Keratinocyte (primary cell): Measurements from ENCODE around the gene SMARCC1. TPM values are rescaled to one million over a fixed set of nuclear protein-coding genes. Genes with fewer than 3 reads are reported as not detected.

Experiments
- DNase-seq: peaks from one replicate; pipeline ENCODE4 v3.0.0-alpha.2; 2011; ENCODE audit warnings: low read depth, missing footprints, low spot score
- FAIRE-seq: peaks from 2 replicates; lab custom pipeline; 2011; peaks lifted over from hg19 to GRCh38; lab: Jason Lieb, UNC
- H2AFZ ChIP-seq: 2 replicates; pipeline ENCODE4 v1.6.0; 2012; ENCODE audit warnings: low read length, control low read depth, inconsistent platforms; ENCODE audit not compliant: control insufficient read depth
- H3K27ac ChIP-seq: 2 replicates; pipeline ENCODE4 v1.5.1; 2011; ENCODE audit warnings: low read length; ENCODE audit not compliant: control insufficient read depth, insufficient read depth
- H3K27me3 ChIP-seq: 3 replicates; pipeline ENCODE4 v1.6.0; 2011; ENCODE audit warnings: low read length; ENCODE audit not compliant: control insufficient read depth, insufficient read depth; ENCODE audit errors: extremely low read depth
- H3K36me3 ChIP-seq, 2 experiments: 2 replicates in 1 of 2; 3 replicates in 1 of 2; pipeline ENCODE4 v1.5.1; 2011; ENCODE audit warnings: low read length in 2 of 2, mild to moderate bottlenecking in 1 of 2; ENCODE audit not compliant: control insufficient read depth in 2 of 2, insufficient read depth in 2 of 2; ENCODE audit errors: extremely low read depth in 1 of 2
- H3K4me1 ChIP-seq: 3 replicates; pipeline ENCODE4 v1.5.1; 2011; ENCODE audit warnings: low read length; ENCODE audit not compliant: control insufficient read depth, insufficient read depth; ENCODE audit errors: extremely low read depth
- H3K4me2 ChIP-seq: 3 replicates; pipeline ENCODE4 v1.6.0; 2011; ENCODE audit warnings: low read depth, low read length; ENCODE audit not compliant: control insufficient read depth, insufficient read depth; ENCODE audit errors: extremely low read depth
- H3K4me3 ChIP-seq, 3 experiments: fragments of 200-600 bp in 1 of 3; sonication (generic) in 1 of 3; 2 replicates in 2 of 3; 3 replicates in 1 of 3; pipeline ENCODE4 v1.5.1; 2011 to 2016; ENCODE audit warnings: low read length in 3 of 3, mild to moderate bottlenecking in 3 of 3, control low read depth in 2 of 3, inconsistent platforms in 1 of 3, low read depth in 1 of 3, mixed read lengths in 1 of 3, mixed run types in 1 of 3, moderate library complexity in 1 of 3; ENCODE audit not compliant: control insufficient read depth in 2 of 3, insufficient read depth in 2 of 3; ENCODE audit errors: extremely low read depth in 1 of 3
- H3K79me2 ChIP-seq: 2 replicates; pipeline ENCODE4 v1.6.0; 2012; ENCODE audit warnings: low read length; ENCODE audit not compliant: control insufficient read depth, insufficient read depth
- H3K9ac ChIP-seq: 3 replicates; pipeline ENCODE4 v1.6.0; 2011; ENCODE audit warnings: low read length; ENCODE audit not compliant: control insufficient read depth, insufficient read depth; ENCODE audit errors: extremely low read depth
- H3K9me1 ChIP-seq: 3 replicates; pipeline ENCODE4 v1.6.0; 2011; ENCODE audit warnings: low read length; ENCODE audit not compliant: control insufficient read depth, insufficient read depth; ENCODE audit errors: extremely low read depth
- H3K9me3 ChIP-seq: 2 replicates; pipeline ENCODE4 v1.5.1; 2012; ENCODE audit warnings: low read depth, low read length; ENCODE audit not compliant: control insufficient read depth
- H4K20me1 ChIP-seq: 3 replicates; pipeline ENCODE4 v1.6.0; 2011; ENCODE audit warnings: low read length; ENCODE audit not compliant: control insufficient read depth, insufficient read depth; ENCODE audit errors: extremely low read depth
- EZH2 ChIP-seq: IDR thresholded peaks from one replicate; pipeline ENCODE4 v1.6.1; 2012; ENCODE audit warnings: inconsistent platforms, mild to moderate bottlenecking, low read length, moderate library complexity
- dilution Hi-C: fragments of 300-500 bp; cut with MboI; formaldehyde crosslinking; loops from one replicate; pipeline ENCODE4 v1.7.0; 2020; ENCODE audit warnings: low sequenced_read_pairs; ENCODE audit not compliant: extremely low pct_ligation_motif_present
- polyA plus RNA-seq, 5 experiments: library from polyadenylated mRNA; depleted of rRNA in 3 of 5; stranded (reverse) in 3 of 5; stranded (forward) in 1 of 5; unstranded in 1 of 5; fragments of >200 nt; gene quantifications; 1 replicate in 1 of 5; 2 replicates in 3 of 5; 3 replicates in 1 of 5; pipeline versions ENCODE4 v1.2.1 to v1.2.3, GENCODE V29; 2011 to 2012; ENCODE audit warnings: missing spikeins in 2 of 5, low read depth in 1 of 5, low replicate concordance in 1 of 5
- TF ChIP-seq, protein P1 (sequence below), 3 experiments: IDR thresholded peaks in 1 of 3; conservative IDR thresholded peaks in 1 of 3; optimal IDR thresholded peaks in 1 of 3; 2 replicates in 2 of 3; 3 replicates in 1 of 3; pipeline versions ENCODE3 to v1.5.1; 2011; ENCODE audit warnings: low read length in 3 of 3, mild to moderate bottlenecking in 3 of 3, moderate library complexity in 2 of 3, control low read depth in 1 of 3, inconsistent platforms in 1 of 3; ENCODE audit not compliant: insufficient read depth in 2 of 3; ENCODE audit errors: extremely low read depth in 1 of 3

SMARCC1 gene
- polyA plus RNA-seq, 1 donor (not counting 4 experiments of a cell fraction or from before 2014, with no cell fraction given) = 39.7 TPM

GRCh38 chr3:47772047-47772446 lies 9.6 kb downstream of the SMARCC1 start:
- peaks cover 87% of the 10 kb centered on the region for H3K79me2 ChIP-seq
- H4K20me1 ChIP-seq = no peaks in the 10 kb centered on the region

GRCh38 chr3:47766186-47766585 lies 15.5 kb downstream of the SMARCC1 start:
- no peak for FAIRE-seq
- Histone ChIP-seq H3K4me3 (no peak overlapping the region), H3K9ac (no peak overlapping the region), H4K20me1 (no peaks in the 10 kb centered on the region), H3K9me1 (no peaks in the 10 kb centered on the region), H3K4me1 (no peaks in the 10 kb centered on the region), H3K27ac (no peak overlapping the region), H3K36me3 (peaks cover under 1 to 4% of the 10 kb centered on the region in 2 experiments), H3K4me2 (no peak overlapping the region), H3K27me3 (no peaks in the 10 kb centered on the region), H2AFZ (no peak overlapping the region), H3K79me2 (peaks cover 57% of the 10 kb centered on the region), H3K9me3 (no peaks in the 10 kb centered on the region)
- dilution Hi-C loops = no loop called here
- no peak for TF ChIP-seq EZH2
- TF ChIP-seq, protein P1, sequence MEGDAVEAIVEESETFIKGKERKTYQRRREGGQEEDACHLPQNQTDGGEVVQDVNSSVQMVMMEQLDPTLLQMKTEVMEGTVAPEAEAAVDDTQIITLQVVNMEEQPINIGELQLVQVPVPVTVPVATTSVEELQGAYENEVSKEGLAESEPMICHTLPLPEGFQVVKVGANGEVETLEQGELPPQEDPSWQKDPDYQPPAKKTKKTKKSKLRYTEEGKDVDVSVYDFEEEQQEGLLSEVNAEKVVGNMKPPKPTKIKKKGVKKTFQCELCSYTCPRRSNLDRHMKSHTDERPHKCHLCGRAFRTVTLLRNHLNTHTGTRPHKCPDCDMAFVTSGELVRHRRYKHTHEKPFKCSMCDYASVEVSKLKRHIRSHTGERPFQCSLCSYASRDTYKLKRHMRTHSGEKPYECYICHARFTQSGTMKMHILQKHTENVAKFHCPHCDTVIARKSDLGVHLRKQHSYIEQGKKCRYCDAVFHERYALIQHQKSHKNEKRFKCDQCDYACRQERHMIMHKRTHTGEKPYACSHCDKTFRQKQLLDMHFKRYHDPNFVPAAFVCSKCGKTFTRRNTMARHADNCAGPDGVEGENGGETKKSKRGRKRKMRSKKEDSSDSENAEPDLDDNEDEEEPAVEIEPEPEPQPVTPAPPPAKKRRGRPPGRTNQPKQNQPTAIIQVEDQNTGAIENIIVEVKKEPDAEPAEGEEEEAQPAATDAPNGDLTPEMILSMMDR (optimal IDR thresholded peaks at IDR 0.05 in 1 of 3, IDR thresholded peaks at IDR 0.05 in 1 of 3, conservative IDR thresholded peaks at IDR 0.05 in 1 of 3; ENCODE audit: extremely low read depth in 1 of 3, insufficient read depth in 2 of 3, low read length in 3 of 3) = no peak
- DNase-seq = no peak

More at GRCh38 chr3:47772047-47772446, 9.6 kb downstream of the SMARCC1 start:
- no peak overlapping the region for H3K9ac ChIP-seq
- peaks cover 7 to 10% of the 10 kb centered on the region in 2 experiments for H3K36me3 ChIP-seq
- no peaks in the 10 kb centered on the region for H3K4me1 ChIP-seq
- no peak overlapping the region for H2AFZ ChIP-seq
- H3K27me3 ChIP-seq = no peaks in the 10 kb centered on the region
- H3K9me1 ChIP-seq = no peaks in the 10 kb centered on the region
- TF ChIP-seq, protein P1 (optimal IDR thresholded peaks at IDR 0.05 in 1 of 3, IDR thresholded peaks at IDR 0.05 in 1 of 3, conservative IDR thresholded peaks at IDR 0.05 in 1 of 3; ENCODE audit: extremely low read depth in 1 of 3, insufficient read depth in 2 of 3, low read length in 3 of 3) = no peak
- TF ChIP-seq EZH2 = no peak
- DNase-seq (no peak), FAIRE-seq (no peak)
- no peaks in the 10 kb centered on the region for H3K9me3 ChIP-seq
- no peak overlapping the region for H3K4me3 ChIP-seq
- H3K27ac ChIP-seq = no peak overlapping the region
- no peak overlapping the region for H3K4me2 ChIP-seq
- dilution Hi-C loops = no loop called here
